Measurements from ENCODE around the gene SLC6A12. TPM values are rescaled to one million over a fixed set of nuclear protein-coding genes. Genes with fewer than 3 reads are reported as not detected.

SLC6A12 gene
- total RNA-seq, 4 donors from 2014 or later: 0.57 TPM; not detected in 3

- 39 to 53% methylated on average over 5 to 10 of the region's 19 CpGs for WGBS, 2 donors
- H3K4me3 ChIP-seq: no peak overlapping the region
- intact Hi-C loops (cut with DNase I): no loop called here
- H3K36me3 ChIP-seq: no peaks in the 10 kb centered on the region
- TF ChIP-seq, protein P1, sequence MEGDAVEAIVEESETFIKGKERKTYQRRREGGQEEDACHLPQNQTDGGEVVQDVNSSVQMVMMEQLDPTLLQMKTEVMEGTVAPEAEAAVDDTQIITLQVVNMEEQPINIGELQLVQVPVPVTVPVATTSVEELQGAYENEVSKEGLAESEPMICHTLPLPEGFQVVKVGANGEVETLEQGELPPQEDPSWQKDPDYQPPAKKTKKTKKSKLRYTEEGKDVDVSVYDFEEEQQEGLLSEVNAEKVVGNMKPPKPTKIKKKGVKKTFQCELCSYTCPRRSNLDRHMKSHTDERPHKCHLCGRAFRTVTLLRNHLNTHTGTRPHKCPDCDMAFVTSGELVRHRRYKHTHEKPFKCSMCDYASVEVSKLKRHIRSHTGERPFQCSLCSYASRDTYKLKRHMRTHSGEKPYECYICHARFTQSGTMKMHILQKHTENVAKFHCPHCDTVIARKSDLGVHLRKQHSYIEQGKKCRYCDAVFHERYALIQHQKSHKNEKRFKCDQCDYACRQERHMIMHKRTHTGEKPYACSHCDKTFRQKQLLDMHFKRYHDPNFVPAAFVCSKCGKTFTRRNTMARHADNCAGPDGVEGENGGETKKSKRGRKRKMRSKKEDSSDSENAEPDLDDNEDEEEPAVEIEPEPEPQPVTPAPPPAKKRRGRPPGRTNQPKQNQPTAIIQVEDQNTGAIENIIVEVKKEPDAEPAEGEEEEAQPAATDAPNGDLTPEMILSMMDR (IDR thresholded peaks at IDR 0.05): no peak
- TF ChIP-seq POLR2A (IDR thresholded peaks at IDR 0.05): no peak
- H3K27me3 ChIP-seq: peaks cover 0 to 46% (median 0%) of the 10 kb centered on the region in 4 donors
- peaks cover 0 to 27% (median 6%) of the 10 kb centered on the region in 3 donors for H3K9me3 ChIP-seq
- no peak for DNase-seq
- no peak overlapping the region for H3K27ac ChIP-seq
- H3K4me1 ChIP-seq: no peaks in the 10 kb centered on the region
Observed at GRCh38 chr12:232731-233614, 19.0 kb upstream of the SLC6A12 start.

- 49 to 65% methylated on average over 8 of the region's 14 CpGs for WGBS, 2 donors
- Histone ChIP-seq H3K4me1 (no peaks in the 10 kb centered on the region), H3K4me3 (no peak overlapping the region), H3K9me3 (peaks cover 0 to 16% (median 4%) of the 10 kb centered on the region in 3 donors), H3K36me3 (no peaks in the 10 kb centered on the region), H3K27me3 (peaks cover 0 to 53% (median 0%) of the 10 kb centered on the region in 4 donors), H3K27ac (no peak overlapping the region)
- TF ChIP-seq POLR2A (IDR thresholded peaks at IDR 0.05): no peak
- TF ChIP-seq, protein P1 (IDR thresholded peaks at IDR 0.05): no peak
- intact Hi-C loops (cut with DNase I): no loop called here
- DNase-seq: no peak
Observed at GRCh38 chr12:230925-231671, 17.1 kb upstream of the SLC6A12 start.

DNA sequence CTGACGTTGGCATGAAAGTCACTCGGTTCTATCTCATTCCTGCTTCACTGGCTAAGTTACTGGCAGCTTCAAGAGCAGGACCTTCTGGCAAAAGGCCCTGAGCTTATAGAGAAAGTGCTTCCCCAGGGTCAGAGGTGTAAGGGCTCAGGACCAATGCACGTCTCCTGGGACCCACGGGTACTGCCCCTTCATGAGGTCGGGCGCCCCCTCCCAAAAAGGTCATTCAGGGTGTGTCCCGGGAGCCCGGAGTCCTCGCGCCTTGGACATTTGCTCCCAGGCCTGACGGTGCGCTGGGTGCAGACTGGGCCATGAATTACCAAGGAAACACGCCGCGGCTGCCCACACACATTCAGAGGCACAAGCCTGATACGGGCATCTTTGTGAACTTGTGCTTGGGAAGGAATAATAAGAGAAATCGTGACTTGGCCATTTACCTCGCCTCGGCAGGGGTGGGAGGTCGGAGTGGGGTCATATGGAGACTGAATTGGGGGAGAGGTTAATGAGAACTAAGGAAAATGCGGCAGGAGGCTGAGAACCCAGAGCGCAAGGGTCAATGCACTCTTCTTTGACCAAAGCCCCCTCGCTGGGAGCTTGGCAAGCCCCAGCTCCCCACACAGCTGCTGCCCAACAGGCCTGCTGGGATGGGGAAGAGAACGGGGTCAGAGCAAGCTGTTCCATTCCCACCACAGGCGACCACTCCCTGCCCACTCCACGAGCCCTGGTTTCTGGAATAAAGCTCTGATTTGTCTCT, 15.7 kb upstream of the SLC6A12 start:
- peaks cover 0 to under 1% (median 0%) of the 10 kb centered on the region in 3 donors for H3K9me3 ChIP-seq
- no peaks in the 10 kb centered on the region for H3K36me3 ChIP-seq
- TF ChIP-seq, protein P1 (IDR thresholded peaks at IDR 0.05): no peak
- TF ChIP-seq POLR2A (IDR thresholded peaks at IDR 0.05): no peak
- intact Hi-C loops (cut with DNase I): no loop called here
- 53 to 74% methylated on average over 10 to 14 of the region's 26 CpGs for WGBS, 2 donors
- H3K4me1 ChIP-seq: no peaks in the 10 kb centered on the region
- H3K27ac ChIP-seq: no peak overlapping the region
- H3K4me3 ChIP-seq: no peak overlapping the region
- DNase-seq: no peak
- peaks cover 0 to 54% (median 0%) of the 10 kb centered on the region in 4 donors for H3K27me3 ChIP-seq

DNA sequence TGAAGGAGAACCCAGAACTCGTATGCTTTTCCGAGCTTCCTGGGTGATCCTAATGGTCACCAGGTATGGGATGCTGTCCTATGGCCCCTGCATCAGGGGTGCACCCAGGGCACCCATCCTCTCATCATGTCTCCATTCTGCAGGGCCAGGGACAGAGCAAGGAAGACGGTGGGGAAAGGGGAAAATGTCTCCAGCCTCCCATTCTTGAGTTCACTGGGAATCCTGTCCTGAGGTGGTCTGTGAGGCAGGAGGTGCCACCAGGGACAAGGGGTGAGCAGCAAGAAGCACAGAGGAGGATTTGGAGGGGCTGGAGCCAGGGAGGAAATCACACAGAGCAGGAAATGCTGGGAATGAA, 14.9 kb upstream of the SLC6A12 start:
- no peak for DNase-seq

More for the DNA sequence above, 14.9 kb upstream of the SLC6A12 start:
- Histone ChIP-seq H3K4me3 (no peak overlapping the region), H3K4me1 (no peaks in the 10 kb centered on the region), H3K36me3 (no peaks in the 10 kb centered on the region), H3K27ac (no peak overlapping the region), H3K27me3 (peaks cover 0 to 54% (median 0%) of the 10 kb centered on the region in 4 donors), H3K9me3 (no peaks in the 10 kb centered on the region)
- intact Hi-C loops (cut with DNase I): no loop called here
- WGBS, 2 donors: 78 to 92% methylated on average over 2 to 3 of the region's 3 CpGs
- TF ChIP-seq, protein P1 (IDR thresholded peaks at IDR 0.05): no peak
- TF ChIP-seq POLR2A (IDR thresholded peaks at IDR 0.05): no peak
